HEK293T (cell line): ENCODE data around the gene ZNF148.

Experiments
- ARNT ChIP-seq: fragments of 450-650 bp; IDR thresholded peaks from 2 replicates; pipeline ENCODE4 v1.6.1; 2017; ENCODE audit warnings: mild to moderate bottlenecking
- BHLHE40 ChIP-seq: fragments of 450-650 bp; IDR thresholded peaks from 2 replicates; pipeline ENCODE4 v1.6.1; 2016; ENCODE audit warnings: mild to moderate bottlenecking, moderate library complexity, borderline replicate concordance
- ELF4 ChIP-seq: fragments of 450-650 bp; IDR thresholded peaks from 2 replicates; pipeline ENCODE4 v1.6.1; 2017; ENCODE audit warnings: antibody characterized with exemption
- FOXK2 ChIP-seq: fragments of 450-650 bp; IDR thresholded peaks from 2 replicates; pipeline ENCODE4 v1.6.1; 2016; ENCODE audit warnings: mild to moderate bottlenecking
- FOXM1 ChIP-seq: fragments of 450-650 bp; IDR thresholded peaks from 2 replicates; pipeline ENCODE4 v1.6.1; 2017; ENCODE audit warnings: mild to moderate bottlenecking, borderline replicate concordance
- HDGF ChIP-seq: fragments of 450-650 bp; IDR thresholded peaks from 2 replicates; pipeline ENCODE4 v1.6.1; 2017; ENCODE audit warnings: antibody characterized with exemption, borderline replicate concordance
- SP1 ChIP-seq: fragments of 450-650 bp; IDR thresholded peaks from 2 replicates; pipeline ENCODE4 v1.6.1; 2017
- TF ChIP-seq, protein P1 (sequence below): fragments of 450-650 bp; IDR thresholded peaks from 2 replicates; pipeline ENCODE4 v1.6.1; 2016

DNA sequence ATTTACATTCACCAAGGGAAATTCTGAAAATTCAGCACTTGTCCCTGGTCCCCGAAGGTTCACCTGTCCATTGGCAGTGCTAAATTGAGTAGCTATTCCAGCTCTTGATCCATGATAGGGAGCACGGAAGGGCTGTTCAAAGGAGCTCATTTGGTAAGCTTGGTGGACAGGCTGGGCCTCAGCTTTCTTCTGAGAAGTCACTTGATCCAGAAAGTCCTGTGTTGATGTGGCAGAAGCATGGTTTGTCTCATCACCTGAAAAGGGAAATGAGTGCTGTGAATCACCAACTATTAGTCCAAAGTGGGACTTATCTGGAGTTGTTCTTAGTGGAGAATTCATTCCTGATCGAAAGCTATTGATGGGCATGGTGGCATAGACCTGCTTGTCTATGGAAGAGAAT is 142.7 kb downstream of the ZNF148 start:
- TF ChIP-seq SP1 (no peak), FOXM1 (no peak), FOXK2 (no peak), BHLHE40 (no peak), ARNT (no peak), HDGF (no peak), ELF4 (no peak)
- TF ChIP-seq, protein P1, sequence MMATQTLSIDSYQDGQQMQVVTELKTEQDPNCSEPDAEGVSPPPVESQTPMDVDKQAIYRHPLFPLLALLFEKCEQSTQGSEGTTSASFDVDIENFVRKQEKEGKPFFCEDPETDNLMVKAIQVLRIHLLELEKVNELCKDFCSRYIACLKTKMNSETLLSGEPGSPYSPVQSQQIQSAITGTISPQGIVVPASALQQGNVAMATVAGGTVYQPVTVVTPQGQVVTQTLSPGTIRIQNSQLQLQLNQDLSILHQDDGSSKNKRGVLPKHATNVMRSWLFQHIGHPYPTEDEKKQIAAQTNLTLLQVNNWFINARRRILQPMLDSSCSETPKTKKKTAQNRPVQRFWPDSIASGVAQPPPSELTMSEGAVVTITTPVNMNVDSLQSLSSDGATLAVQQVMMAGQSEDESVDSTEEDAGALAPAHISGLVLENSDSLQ = no peak
